HG03575 (cell line): ENCODE measurements around the gene DAO.
"Not testable (repeated sequence)": the region's sequence is repeated elsewhere in the genome, so short reads cannot be mapped to it uniquely, and the experiment has no call there.

Experiments
- ATAC-seq: cut with Tn5 transposase; IDR thresholded peaks from one replicate; pipeline ENCODE4 v1.9.1; 2021; ENCODE audit not compliant: unreplicated experiment, insufficient number of reproducible peaks, low FRiP score; ENCODE audit errors: extremely low read depth

The DAO gene

GRCh38 chr12:108846290-108846701 is 33.6 kb upstream of the DAO start:
- ATAC-seq: no peak

- no peak for ATAC-seq
Measured at GRCh38 chr12:108847705-108848104, 32.2 kb upstream of the DAO start.

GRCh38 chr12:108849660-108850059 is 30.2 kb upstream of the DAO start:
- no peak for ATAC-seq

- no peak for ATAC-seq
Measured at GRCh38 chr12:108850854-108851573, 28.9 kb upstream of the DAO start.

GRCh38 chr12:108852674-108853309 is 27.1 kb upstream of the DAO start:
- no peak for ATAC-seq

- ATAC-seq: no peak
Measured at GRCh38 chr12:108853426-108853825, 26.5 kb upstream of the DAO start.

- no peak for ATAC-seq
Measured at GRCh38 chr12:108853981-108854446, 25.9 kb upstream of the DAO start.

- ATAC-seq: no peak
Measured at GRCh38 chr12:108854451-108855283, 25.2 kb upstream of the DAO start.

- ATAC-seq: no peak
Measured at GRCh38 chr12:108855284-108856169, 24.4 kb upstream of the DAO start.

- ATAC-seq: no peak
Measured at GRCh38 chr12:108856170-108856427, 23.8 kb upstream of the DAO start.

- no peak for ATAC-seq
Measured at GRCh38 chr12:108856428-108857157, 23.3 kb upstream of the DAO start.

- no peak for ATAC-seq
Measured at GRCh38 chr12:108857158-108857407, 22.8 kb upstream of the DAO start.

GRCh38 chr12:108858311-108859074 is 21.4 kb upstream of the DAO start:
- ATAC-seq: no peak

GRCh38 chr12:108859141-108859922 is 20.6 kb upstream of the DAO start:
- not testable (repeated sequence) for ATAC-seq

GRCh38 chr12:108859923-108860291 is 20.0 kb upstream of the DAO start:
- no peak for ATAC-seq

- ATAC-seq: no peak
Measured at GRCh38 chr12:108860443-108860842, 19.4 kb upstream of the DAO start.

- ATAC-seq: no peak
Measured at GRCh38 chr12:108861878-108862587, 17.9 kb upstream of the DAO start.
